Esophagus squamous epithelium (tissue), 5 donors: ENCODE results near the gene CDK6. TPM values are rescaled to one million over a fixed set of nuclear protein-coding genes. Genes with fewer than 3 reads are reported as not detected.

ENCODE experiments used
- DNase-seq: peaks from one replicate; lab custom pipeline; 2025; lab: John Stamatoyannopoulos, UW
- H3K27ac ChIP-seq, 4 donors: fragments of 200-600 bp; sonication (generic); one replicate each; pipeline ENCODE4 v1.5.1; 2016 to 2019; ENCODE audit warnings: mild to moderate bottlenecking in 1 of 4
- H3K27me3 ChIP-seq, 4 donors: fragments of 200-600 bp; sonication (generic); 1 replicate in 3 of 4; 2 replicates in 1 of 4; pipeline versions ENCODE4 v1.5.1 to v1.6.0; 2017 to 2021; ENCODE audit warnings: antibody characterized with exemption in 1 of 4
- H3K36me3 ChIP-seq, 3 donors: fragments of 200-600 bp; sonication (generic); one replicate each; pipeline ENCODE4 v1.5.1; 2016 to 2019
- H3K4me1 ChIP-seq, 3 donors: fragments of 200-600 bp; sonication (generic); one replicate each; pipeline ENCODE4 v1.5.1; 2017 to 2019
- H3K4me3 ChIP-seq, 4 donors: fragments of 200-600 bp; sonication (generic); 1 replicate in 3 of 4; 2 replicates in 1 of 4; pipeline ENCODE4 v1.5.1; 2016 to 2019; ENCODE audit warnings: mild to moderate bottlenecking in 2 of 4, moderate library complexity in 1 of 4
- H3K9me3 ChIP-seq, 3 donors: fragments of 200-600 bp; sonication (generic); one replicate each; pipeline ENCODE4 v1.5.1; 2016 to 2019
- POLR2A ChIP-seq, 4 donors: fragments of 450-650 bp; IDR thresholded peaks; one replicate each; pipeline ENCODE4 v1.6.1; 2017; ENCODE audit warnings: antibody characterized with exemption in 4 of 4, mild to moderate bottlenecking in 4 of 4, moderate library complexity in 3 of 4
- WGBS, 2 donors: methylation state at CpG; one replicate each; pipeline ENCODE4 v1.1.5; 2018; 5-methylcytosine and 5-hydroxymethylcytosine counted together
- intact Hi-C: fragments of 100-400 bp; cut with DNase I; formaldehyde crosslinking; loops from one replicate; pipeline ENCODE4 v1.15.0; 2022
- total RNA-seq, 4 donors: library from RNA; depleted of rRNA; stranded (reverse); fragments of >200 nt; gene quantifications; one replicate each; pipeline ENCODE4 v1.1.0, GENCODE V29; 2016
- TF ChIP-seq, protein P1 (sequence below), 6 experiments: fragments of 450-650 bp in 4 of 6; fragments of 200-600 bp in 2 of 6; sonication (generic) in 2 of 6; IDR thresholded peaks; one replicate each; pipeline ENCODE4 v1.5.1; 2016 to 2019; ENCODE audit warnings: antibody characterized with exemption in 6 of 6, mild to moderate bottlenecking in 4 of 6, moderate library complexity in 4 of 6
- donor health status: DM: yes; HTN: yes; CAD: no.

The CDK6 gene
- total RNA-seq, 4 donors from 2014 or later: 15.6 to 59.2 (median 32.4) TPM

DNA sequence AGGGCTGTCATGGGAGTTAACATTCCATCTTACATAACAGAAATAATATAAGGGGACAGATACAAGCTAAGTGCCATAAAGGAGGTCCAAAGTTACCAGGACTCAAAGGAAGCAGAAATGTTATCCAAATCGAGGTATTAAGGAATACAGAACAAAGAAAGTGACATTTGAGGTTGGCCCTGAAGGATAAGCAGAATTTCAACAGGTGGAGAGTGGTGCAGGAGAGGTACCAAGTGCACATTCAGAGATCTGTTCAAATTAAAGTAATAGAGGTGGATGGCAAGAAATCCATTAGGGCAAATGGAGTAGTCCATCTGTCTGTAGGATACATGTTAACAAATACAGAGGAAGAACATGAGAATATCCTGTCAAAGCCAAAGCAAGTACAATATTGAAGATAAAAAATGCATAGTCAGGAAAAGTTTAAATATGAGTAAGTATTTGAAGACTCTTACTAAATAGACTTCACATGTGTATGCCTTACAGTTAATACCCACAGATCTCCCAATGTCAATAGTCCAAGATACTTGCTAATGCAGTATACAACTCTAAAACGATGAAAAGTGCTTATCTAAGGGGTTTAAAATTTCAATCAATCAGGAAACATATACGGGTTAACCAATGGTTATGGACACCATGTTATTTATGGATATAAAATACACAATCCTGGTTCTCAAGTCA lies 10.0 kb downstream of the CDK6 start:
- Histone ChIP-seq H3K27me3 (no peaks in the 10 kb centered on the region), H3K4me3 (no peak overlapping the region), H3K27ac (no peak overlapping the region), H3K36me3 (no peaks in the 10 kb centered on the region), H3K4me1 (peaks cover 0 to 30% (median 8%) of the 10 kb centered on the region in 3 donors), H3K9me3 (no peaks in the 10 kb centered on the region)
- DNase-seq: no peak
- TF ChIP-seq POLR2A (IDR thresholded peaks at IDR 0.05): no peak
- TF ChIP-seq, protein P1, sequence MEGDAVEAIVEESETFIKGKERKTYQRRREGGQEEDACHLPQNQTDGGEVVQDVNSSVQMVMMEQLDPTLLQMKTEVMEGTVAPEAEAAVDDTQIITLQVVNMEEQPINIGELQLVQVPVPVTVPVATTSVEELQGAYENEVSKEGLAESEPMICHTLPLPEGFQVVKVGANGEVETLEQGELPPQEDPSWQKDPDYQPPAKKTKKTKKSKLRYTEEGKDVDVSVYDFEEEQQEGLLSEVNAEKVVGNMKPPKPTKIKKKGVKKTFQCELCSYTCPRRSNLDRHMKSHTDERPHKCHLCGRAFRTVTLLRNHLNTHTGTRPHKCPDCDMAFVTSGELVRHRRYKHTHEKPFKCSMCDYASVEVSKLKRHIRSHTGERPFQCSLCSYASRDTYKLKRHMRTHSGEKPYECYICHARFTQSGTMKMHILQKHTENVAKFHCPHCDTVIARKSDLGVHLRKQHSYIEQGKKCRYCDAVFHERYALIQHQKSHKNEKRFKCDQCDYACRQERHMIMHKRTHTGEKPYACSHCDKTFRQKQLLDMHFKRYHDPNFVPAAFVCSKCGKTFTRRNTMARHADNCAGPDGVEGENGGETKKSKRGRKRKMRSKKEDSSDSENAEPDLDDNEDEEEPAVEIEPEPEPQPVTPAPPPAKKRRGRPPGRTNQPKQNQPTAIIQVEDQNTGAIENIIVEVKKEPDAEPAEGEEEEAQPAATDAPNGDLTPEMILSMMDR (IDR thresholded peaks at IDR 0.05): no peak
- 65 to 68% methylated on average over 3 of the region's 3 CpGs for WGBS, 2 donors
- intact Hi-C loops: no loop called here

GRCh38 chr7:92824901-92825480 lies 11.4 kb downstream of the CDK6 start:
- Histone ChIP-seq H3K27me3 (no peaks in the 10 kb centered on the region), H3K27ac (no peak overlapping the region), H3K4me1 (peaks cover 0 to 16% (median 0%) of the 10 kb centered on the region in 3 donors), H3K4me3 (no peak overlapping the region), H3K9me3 (no peaks in the 10 kb centered on the region), H3K36me3 (no peaks in the 10 kb centered on the region)
- DNase-seq: no peak
- no peak for TF ChIP-seq POLR2A (IDR thresholded peaks at IDR 0.05)
- TF ChIP-seq, protein P1 (IDR thresholded peaks at IDR 0.05): no peak
- intact Hi-C loops: no loop called here
- WGBS, 2 donors: 70 to 84% methylated on average over 3 of the region's 3 CpGs

GRCh38 chr7:92824450-92824849 lies 11.9 kb downstream of the CDK6 start:
- no peak overlapping the region for H3K4me3 ChIP-seq
- WGBS, 2 donors: 59 to 62% methylated on average over 2 of the region's 2 CpGs
- H3K36me3 ChIP-seq: no peaks in the 10 kb centered on the region
- TF ChIP-seq, protein P1 (IDR thresholded peaks at IDR 0.05): no peak
- no peak for TF ChIP-seq POLR2A (IDR thresholded peaks at IDR 0.05)
- intact Hi-C loops: no loop called here
- H3K27ac ChIP-seq: no peak overlapping the region
- H3K9me3 ChIP-seq: no peaks in the 10 kb centered on the region
- peaks cover 0 to 11% (median 0%) of the 10 kb centered on the region in 3 donors for H3K4me1 ChIP-seq
- H3K27me3 ChIP-seq: no peaks in the 10 kb centered on the region
- no peak for DNase-seq

GRCh38 chr7:92823042-92823441 lies 13.3 kb downstream of the CDK6 start:
- Histone ChIP-seq H3K9me3 (no peaks in the 10 kb centered on the region), H3K36me3 (no peaks in the 10 kb centered on the region), H3K27me3 (no peaks in the 10 kb centered on the region), H3K27ac (no peak overlapping the region), H3K4me1 (peaks cover 0 to 8% (median 0%) of the 10 kb centered on the region in 3 donors), H3K4me3 (no peak overlapping the region)
- WGBS, 2 donors: 88 to 92% methylated on average over 1 of the region's 1 CpG
- TF ChIP-seq, protein P1 (IDR thresholded peaks at IDR 0.05): no peak
- TF ChIP-seq POLR2A (IDR thresholded peaks at IDR 0.05): no peak
- intact Hi-C loops: no loop called here
- no peak for DNase-seq

- WGBS, 2 donors: 81 to 88% methylated on average over 3 of the region's 3 CpGs
- Histone ChIP-seq H3K27me3 (no peaks in the 10 kb centered on the region), H3K4me1 (no peaks in the 10 kb centered on the region), H3K9me3 (no peaks in the 10 kb centered on the region), H3K27ac (no peak overlapping the region), H3K36me3 (no peaks in the 10 kb centered on the region), H3K4me3 (no peak overlapping the region)
- DNase-seq: no peak
- intact Hi-C loops: no loop called here
- TF ChIP-seq, protein P1 (IDR thresholded peaks at IDR 0.05): no peak
- TF ChIP-seq POLR2A (IDR thresholded peaks at IDR 0.05): no peak
These were observed 16.2 kb downstream of the CDK6 start for GRCh38 chr7:92820191-92820590.
